GM19193 (cell line): ENCODE results near the gene STARD9.

ENCODE experiments used
- POLR2A ChIP-seq: IDR thresholded peaks from 4 replicates; pipeline ENCODE4 v1.6.1; 2011; ENCODE audit not compliant: insufficient read depth, insufficient read length; ENCODE audit errors: extremely low read depth

STARD9 gene

DNA sequence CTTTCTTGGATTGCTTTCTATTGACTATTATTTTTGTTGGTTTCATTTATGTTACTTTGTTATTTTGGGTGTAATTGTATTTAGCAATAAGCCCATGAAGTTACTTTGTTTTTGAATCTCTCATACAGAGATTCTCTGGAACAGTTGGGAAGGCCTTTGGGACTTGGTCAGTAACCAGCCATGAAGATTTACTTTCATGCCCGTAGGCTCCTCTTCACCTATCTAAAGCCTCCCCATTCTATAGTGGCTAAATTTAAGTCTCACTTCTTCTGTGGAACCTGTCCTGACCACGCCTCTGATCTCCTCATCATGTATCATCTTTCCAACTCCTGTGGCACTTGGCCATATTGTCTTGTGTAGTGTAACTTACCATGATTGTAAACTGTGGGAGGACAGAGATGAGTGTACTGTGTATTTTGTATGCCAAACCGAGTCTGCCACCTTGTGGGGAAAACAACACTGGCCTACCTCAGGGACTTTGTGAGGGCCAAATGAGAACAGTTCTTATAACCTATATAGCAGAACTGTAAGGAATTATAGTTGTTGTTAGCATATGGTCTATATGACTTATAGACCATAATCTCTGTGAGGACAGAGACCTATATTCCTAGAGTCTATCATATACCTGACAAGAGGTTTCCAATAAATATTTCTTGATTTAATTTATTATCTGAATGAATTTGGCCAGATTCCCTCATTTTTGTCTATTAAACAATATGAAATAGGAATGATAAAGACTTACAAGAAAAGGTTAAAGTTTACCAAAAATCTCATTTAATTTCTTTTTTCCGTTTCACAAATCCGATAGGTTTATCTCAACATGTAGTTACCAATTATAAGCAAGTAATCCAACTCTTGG lies 75.0 kb downstream of the STARD9 start:
- TF ChIP-seq POLR2A, result no peak

DNA sequence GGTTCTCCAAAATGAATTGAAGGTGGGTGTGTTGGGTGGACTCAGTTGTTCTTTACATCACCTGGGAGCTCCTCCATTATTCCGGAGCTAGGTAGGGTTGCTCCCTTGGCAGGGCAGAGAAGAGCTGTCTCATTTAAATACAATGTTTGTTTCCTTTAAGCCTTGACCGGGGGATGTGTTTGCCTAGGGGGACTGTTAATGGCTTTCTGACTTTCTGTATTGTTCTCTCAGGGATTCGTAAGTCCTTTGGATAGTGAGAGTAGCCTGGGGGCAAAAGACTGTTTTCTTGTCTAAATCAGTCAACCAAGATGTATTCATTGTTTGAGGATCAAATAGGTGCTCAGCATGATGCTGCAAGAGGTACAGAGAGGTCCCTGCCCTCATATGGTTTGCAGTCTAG lies 90.4 kb downstream of the STARD9 start:
- no peak for TF ChIP-seq POLR2A

- no peak for TF ChIP-seq POLR2A
Observed at GRCh38 chr15:42667855-42668254, 92.4 kb downstream of the STARD9 start.

DNA sequence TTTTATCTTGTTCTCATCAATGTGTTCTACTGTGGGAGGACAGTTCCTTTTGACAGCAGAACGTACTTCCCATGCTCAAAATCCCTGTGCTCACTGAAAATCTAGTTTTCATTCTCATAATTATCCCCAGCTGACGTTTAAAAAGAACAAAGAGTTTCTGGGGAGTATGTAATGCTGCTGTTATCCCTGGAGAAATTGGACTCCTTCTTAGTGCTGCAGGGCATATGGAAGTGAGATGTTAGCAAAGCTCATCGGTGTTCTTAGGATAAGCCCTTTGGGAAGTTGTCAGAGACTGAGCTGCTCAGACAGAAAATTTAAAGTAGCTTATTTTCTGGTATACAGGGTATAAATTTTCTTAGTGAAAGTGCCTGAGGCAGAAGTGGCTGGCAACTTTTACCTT lies 95.0 kb downstream of the STARD9 start:
- no peak for TF ChIP-seq POLR2A

DNA sequence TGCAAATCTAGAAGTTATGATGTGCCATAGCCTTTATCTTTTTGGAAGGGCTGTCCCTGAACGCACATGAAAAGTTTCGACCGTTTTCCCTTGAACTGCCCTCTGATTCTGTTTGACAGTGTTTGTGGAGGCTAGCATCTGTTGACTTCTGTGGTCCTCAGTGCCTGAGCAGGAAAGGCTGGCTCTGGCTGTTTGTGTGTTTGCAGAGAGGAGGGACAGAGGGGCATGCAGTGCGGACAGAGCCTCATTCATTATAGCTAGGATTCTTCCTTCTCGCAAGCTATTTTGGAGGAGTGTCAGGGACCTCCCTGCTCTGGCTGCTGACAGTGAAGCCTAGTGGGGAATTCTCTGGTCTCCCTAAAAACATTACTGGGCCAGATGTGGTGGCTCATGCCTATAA lies 97.0 kb downstream of the STARD9 start:
- TF ChIP-seq POLR2A, result no peak

DNA sequence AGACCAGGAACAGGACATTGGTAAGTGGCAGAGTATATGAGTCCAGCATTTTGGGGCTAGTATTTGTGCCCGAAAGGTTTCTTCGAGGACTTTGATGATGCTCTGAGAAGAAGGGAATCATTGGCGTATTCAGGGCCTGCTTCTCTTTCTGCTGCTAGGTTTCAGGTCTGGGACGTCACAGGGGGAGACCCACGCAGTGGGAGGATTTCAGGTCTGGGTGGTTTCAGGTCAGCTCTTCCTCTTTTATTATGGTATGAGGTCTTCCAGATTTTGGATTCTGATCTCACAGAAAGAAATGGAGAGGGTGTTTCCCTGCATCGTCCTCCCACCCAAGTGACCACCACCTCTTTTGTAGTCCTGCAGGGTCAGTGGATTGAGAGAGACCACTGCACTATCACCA lies 99.1 kb downstream of the STARD9 start:
- TF ChIP-seq POLR2A, result no peak

- TF ChIP-seq POLR2A, result no peak
Observed at GRCh38 chr15:42675021-42675420, 99.6 kb downstream of the STARD9 start.

DNA sequence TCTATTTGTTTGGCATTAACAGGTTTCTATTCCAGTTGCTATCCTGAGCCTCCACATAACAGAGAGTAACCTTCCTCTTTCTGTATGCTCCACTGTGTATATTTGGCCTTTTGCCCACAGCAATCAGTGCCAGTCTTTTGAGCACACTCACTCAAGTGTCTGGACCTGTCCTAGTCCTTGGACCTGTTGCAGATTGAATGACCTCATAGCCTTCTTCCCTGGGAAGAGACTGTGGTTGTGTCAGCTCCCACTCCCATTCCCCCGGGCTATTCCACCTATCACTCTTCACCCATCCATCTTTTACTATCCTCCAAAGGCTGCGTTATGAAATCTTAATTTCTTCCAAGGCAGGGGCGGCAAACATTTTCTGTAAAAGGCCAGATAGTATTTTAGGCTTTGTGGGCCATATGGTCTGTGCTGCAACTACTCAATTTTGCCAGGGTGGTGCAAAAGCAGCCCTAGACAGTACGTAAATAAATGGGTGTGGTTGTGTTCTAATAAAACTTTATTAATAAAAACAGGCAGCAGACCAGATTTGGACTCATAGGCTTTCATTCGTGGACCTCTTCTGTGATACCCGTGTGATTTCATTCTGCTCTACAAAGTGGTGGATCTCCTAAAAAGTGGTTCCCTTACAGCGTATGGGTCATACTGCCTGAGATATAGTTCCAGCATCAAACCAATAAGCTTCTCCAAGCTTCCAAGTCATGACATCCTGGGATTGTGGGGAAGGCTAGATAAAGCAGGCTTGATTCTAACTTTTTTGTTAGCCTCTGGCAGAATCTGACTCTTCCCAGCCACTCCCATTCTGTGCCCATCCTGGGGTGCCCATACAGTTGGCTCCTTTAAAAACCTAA lies 104.1 kb downstream of the STARD9 start:
- no peak for TF ChIP-seq POLR2A

GRCh38 chr15:42681119-42681518 lies 105.7 kb downstream of the STARD9 start:
- no peak for TF ChIP-seq POLR2A

DNA sequence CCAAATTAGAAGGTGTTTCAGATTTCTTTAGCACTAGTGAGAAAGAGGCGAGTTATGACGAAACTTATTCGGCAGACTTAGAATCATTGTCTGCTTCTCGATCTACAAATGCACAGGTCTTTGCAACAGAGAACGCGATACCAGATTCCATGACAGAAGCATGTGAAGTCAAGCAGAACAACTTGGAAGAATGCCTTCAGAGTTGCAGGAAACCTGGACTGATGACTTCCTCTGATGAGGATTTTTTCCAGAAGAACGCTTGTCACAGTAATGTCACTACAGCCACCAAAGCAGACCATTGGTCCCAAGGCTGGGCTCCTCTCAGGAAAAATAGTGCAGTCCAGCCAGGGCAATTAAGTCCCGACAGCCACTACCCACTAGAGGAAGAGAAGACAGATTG lies 110.9 kb downstream of the STARD9 start:
- no peak for TF ChIP-seq POLR2A

DNA sequence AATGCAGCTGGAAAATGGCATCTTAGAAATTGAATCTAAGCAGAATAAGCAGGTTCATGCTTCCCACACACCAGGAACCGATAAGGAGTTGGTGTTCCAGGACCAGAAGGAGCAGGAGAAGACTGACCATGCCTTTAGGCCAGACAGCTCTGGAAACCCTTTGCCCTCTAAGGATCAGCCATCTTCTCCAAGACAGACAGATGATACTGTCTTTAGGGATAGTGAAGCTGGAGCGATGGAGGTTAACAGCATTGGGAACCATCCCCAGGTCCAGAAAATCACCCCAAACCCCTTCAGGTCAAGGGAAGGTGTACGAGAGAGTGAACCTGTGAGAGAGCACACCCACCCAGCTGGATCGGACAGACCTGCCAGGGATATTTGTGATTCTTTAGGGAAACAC lies 112.3 kb downstream of the STARD9 start:
- TF ChIP-seq POLR2A, result no peak

DNA sequence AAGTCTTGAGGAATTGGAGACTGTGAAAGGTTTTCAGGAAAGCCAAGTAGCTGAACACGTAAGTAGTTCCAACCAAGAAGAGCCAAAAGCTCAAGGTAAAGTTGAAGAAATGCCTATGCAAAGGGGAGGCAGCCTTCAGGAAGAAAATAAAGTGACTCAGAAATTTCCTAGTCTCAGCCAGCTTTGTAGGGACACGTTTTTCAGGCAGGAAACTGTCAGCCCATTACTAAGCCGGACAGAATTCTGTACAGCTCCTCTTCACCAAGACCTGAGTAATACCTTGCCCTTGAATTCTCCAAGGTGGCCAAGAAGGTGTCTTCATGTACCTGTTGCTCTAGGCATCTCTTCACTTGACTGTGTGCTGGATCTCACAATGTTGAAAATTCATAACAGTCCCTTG lies 112.9 kb downstream of the STARD9 start:
- TF ChIP-seq POLR2A, result no peak

- no peak for TF ChIP-seq POLR2A
Observed at GRCh38 chr15:42691308-42691707, 115.9 kb downstream of the STARD9 start.

- TF ChIP-seq POLR2A, result no peak
Observed at GRCh38 chr15:42691770-42692169, 116.4 kb downstream of the STARD9 start.

GRCh38 chr15:42692536-42692935 lies 117.1 kb downstream of the STARD9 start:
- TF ChIP-seq POLR2A, result no peak

GRCh38 chr15:42692997-42693396 lies 117.6 kb downstream of the STARD9 start:
- no peak for TF ChIP-seq POLR2A
